Activated T-cell treated with anti-CD3 and anti-CD28 coated beads, Interleukin-2, amount 50 U/mL, for 4 hours (primary cell): Measurements from ENCODE around the gene LTBP1. TPM values are rescaled to one million over a fixed set of nuclear protein-coding genes. Genes with fewer than 3 reads are reported as not detected.

Experiments used
- ATAC-seq, 2 donors: fragments of 200-7000 bp; cut with Tn5 transposase; one replicate each; pipeline ENCODE4 v1.10.0; 2021
- DNase-seq: peaks from one replicate; pipeline ENCODE4 v3.0.0-alpha.2; 2020
- H3K27me3 Mint-ChIP-seq: one replicate; pipeline ENCODE4 v1.8.0; 2021; ENCODE audit warnings: low read depth, mixed read lengths
- H3K36me3 Mint-ChIP-seq: one replicate; pipeline ENCODE4 v1.8.0; 2022; ENCODE audit warnings: mixed read lengths; ENCODE audit not compliant: insufficient read depth
- H3K4me1 Mint-ChIP-seq: one replicate; pipeline ENCODE4 v1.8.0; 2021; ENCODE audit warnings: low read depth, mixed read lengths
- H3K4me3 Mint-ChIP-seq: one replicate; pipeline ENCODE4 v1.8.0; 2021; ENCODE audit warnings: mild to moderate bottlenecking, moderate library complexity, mixed read lengths
- H3K9me3 Mint-ChIP-seq: one replicate; pipeline ENCODE4 v1.8.0; 2021; ENCODE audit warnings: mixed read lengths
- total RNA-seq, 3 donors: library from RNA; stranded (reverse); gene quantifications; one replicate each; pipeline ENCODE4 v1.2.1, GENCODE V29; 2021

The LTBP1 gene
- total RNA-seq, 3 donors from 2014 or later: 0.21 to 0.33 (median 0.22) TPM

DNA sequence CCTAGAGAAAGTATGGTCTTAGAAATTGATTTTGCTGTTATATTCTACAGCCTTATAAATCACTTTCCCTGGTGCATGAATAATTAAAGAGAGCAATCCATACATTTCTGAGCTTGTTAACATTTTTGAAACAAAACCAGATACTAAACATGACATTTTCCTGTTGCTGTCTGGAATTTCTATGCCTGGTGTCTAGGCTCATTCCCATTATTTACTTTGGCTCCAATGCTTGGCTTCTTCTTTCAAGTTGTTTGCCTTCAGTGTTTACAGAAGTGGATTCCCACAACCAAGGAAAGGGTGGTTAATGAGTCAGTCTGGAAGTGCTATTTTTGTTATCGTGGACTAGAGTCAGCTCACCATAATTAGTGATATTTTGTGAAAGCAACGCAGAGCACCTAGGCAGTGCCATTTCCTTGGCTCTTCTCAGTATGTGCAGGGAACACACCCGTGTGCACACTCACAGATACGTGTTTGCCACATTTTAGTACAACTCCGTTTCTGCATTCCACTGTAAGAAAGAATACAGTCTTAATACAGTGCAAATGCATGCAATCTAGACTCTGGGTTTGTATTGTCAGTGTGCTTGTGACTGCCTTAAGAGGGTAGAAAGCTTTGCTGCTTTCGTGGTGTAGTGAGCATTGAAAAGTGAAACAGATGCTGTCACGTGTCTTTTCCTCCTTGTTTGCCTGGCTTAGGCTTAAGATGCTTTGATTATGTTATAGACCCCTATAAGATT is 344.7 kb downstream of the LTBP1 start:
- Mint-ChIP-seq H3K27me3 (peaks cover 14% of the 10 kb centered on the region), H3K36me3 (no peaks in the 10 kb centered on the region), H3K4me3 (no peak overlapping the region), H3K4me1 (no peaks in the 10 kb centered on the region), H3K9me3 (no peaks in the 10 kb centered on the region)
- DNase-seq (no peak), ATAC-seq (no peak)

- no peaks in the 10 kb centered on the region for H3K9me3 Mint-ChIP-seq
- peaks cover 14% of the 10 kb centered on the region for H3K27me3 Mint-ChIP-seq
Measured at GRCh38 chr2:33292063-33292462, 345.3 kb downstream of the LTBP1 start.

GRCh38 chr2:33292981-33293595 is 346.3 kb downstream of the LTBP1 start:
- Mint-ChIP-seq H3K9me3 (no peaks in the 10 kb centered on the region), H3K36me3 (no peaks in the 10 kb centered on the region), H3K4me3 (no peak overlapping the region), H3K27me3 (peaks cover 11% of the 10 kb centered on the region), H3K4me1 (no peaks in the 10 kb centered on the region)
- ATAC-seq: no peak
- no peak for DNase-seq

More at GRCh38 chr2:33292063-33292462, 345.3 kb downstream of the LTBP1 start:
- Mint-ChIP-seq H3K36me3 (no peaks in the 10 kb centered on the region), H3K4me1 (no peaks in the 10 kb centered on the region), H3K4me3 (no peak overlapping the region)
- no peak for ATAC-seq
- DNase-seq: no peak

GRCh38 chr2:33298233-33298632 is 351.5 kb downstream of the LTBP1 start:
- no peaks in the 10 kb centered on the region for H3K9me3 Mint-ChIP-seq
- ATAC-seq: no peak
- DNase-seq: no peak
- H3K27me3 Mint-ChIP-seq: peaks cover 4% of the 10 kb centered on the region
- no peak overlapping the region for H3K4me3 Mint-ChIP-seq
- H3K4me1 Mint-ChIP-seq: no peaks in the 10 kb centered on the region
- H3K36me3 Mint-ChIP-seq: no peaks in the 10 kb centered on the region

DNA sequence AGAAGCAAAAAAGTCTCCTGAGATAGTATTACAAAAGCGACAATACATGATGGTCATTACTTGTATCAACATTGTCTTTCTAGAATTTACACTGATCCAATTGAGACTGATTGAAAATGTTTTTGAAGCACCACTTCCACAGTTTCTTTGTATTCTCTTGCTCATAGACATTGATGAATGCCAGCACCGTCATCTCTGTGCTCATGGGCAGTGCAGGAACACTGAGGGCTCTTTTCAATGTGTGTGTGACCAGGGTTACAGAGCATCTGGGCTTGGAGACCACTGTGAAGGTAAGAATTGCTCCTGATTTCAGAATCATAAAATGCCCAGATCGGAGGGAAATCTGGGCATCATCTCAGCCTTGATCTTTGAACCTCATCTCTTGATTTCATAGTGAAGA is 354.6 kb downstream of the LTBP1 start:
- Mint-ChIP-seq H3K27me3 (peaks cover under 1% of the 10 kb centered on the region), H3K4me1 (no peaks in the 10 kb centered on the region), H3K36me3 (no peaks in the 10 kb centered on the region), H3K9me3 (no peaks in the 10 kb centered on the region), H3K4me3 (no peak overlapping the region)
- ATAC-seq (no peak), DNase-seq (no peak)

- no peaks in the 10 kb centered on the region for H3K9me3 Mint-ChIP-seq
- no peak for DNase-seq
- H3K27me3 Mint-ChIP-seq: no peaks in the 10 kb centered on the region
- ATAC-seq: no peak
- H3K4me1 Mint-ChIP-seq: no peaks in the 10 kb centered on the region
- H3K4me3 Mint-ChIP-seq: no peak overlapping the region
- H3K36me3 Mint-ChIP-seq: no peaks in the 10 kb centered on the region
Measured at GRCh38 chr2:33302348-33302747, 355.6 kb downstream of the LTBP1 start.

DNA sequence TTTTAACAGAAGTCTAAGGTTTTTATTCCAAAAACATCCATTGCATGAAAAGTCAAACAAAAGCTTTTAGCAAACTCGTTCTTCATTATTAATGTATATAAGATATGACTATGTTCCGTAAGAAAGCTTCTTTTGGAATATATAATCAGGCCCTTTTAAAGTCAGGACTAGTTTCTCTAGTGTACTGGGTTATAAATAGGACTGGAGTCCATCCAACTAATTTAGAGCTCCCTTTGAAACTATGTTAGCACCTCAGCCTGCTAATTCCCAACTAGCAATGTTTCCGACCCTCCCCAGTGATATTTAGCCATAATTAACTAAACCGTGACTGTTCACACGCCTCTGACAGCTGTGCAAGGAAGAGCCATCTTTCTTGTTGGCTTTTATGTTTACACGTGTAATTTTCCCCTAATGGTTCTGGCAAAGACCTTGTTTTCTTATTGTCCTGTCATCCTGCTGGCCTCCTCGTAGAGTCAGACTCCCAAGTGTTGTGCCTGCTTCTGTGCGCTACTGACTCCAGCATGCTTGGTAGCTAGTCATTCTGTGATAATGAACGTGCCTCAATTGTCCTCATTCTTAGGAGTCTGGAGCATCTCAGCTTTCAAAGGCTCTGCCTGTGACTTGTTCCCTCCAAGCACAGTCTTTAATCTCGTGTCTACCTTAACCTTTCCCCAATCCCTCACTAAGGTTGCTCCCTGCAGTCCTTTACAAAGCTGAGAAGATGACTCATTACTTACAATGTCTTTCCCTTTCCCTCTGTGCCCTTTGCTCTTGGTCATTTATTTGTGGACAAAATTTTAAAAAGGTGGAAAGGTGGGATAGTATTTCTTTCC is 357.5 kb downstream of the LTBP1 start:
- Mint-ChIP-seq H3K4me1 (no peaks in the 10 kb centered on the region), H3K27me3 (no peaks in the 10 kb centered on the region), H3K36me3 (no peaks in the 10 kb centered on the region), H3K9me3 (no peaks in the 10 kb centered on the region), H3K4me3 (no peak overlapping the region)
- ATAC-seq (no peak), DNase-seq (no peak)

- ATAC-seq (no peak), DNase-seq (no peak)
- Mint-ChIP-seq H3K27me3 (peaks cover 10% of the 10 kb centered on the region), H3K4me3 (no peak overlapping the region), H3K4me1 (no peaks in the 10 kb centered on the region), H3K9me3 (no peaks in the 10 kb centered on the region), H3K36me3 (no peaks in the 10 kb centered on the region)
Measured at GRCh38 chr2:33307659-33308270, 361.0 kb downstream of the LTBP1 start.

DNA sequence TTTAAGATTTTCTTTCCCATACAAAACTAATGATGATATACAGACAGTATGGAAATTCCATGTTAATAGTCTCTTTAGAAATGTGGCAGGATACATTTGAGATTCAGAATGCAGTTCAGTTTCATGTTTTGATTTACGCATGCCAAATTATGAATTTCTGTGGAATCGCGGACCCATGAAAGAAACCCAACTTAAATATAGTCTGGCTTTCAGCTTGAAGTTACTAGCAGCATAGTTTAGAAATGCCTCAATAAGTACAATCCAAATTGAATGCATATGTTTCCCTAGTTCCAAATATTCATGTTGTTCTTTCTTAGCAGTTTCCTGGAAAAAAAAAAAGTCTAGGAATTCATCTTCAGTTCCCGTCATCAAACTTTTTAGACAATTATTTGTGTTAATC is 365.6 kb downstream of the LTBP1 start:
- H3K4me3 Mint-ChIP-seq: no peak overlapping the region
- no peak for DNase-seq

DNA sequence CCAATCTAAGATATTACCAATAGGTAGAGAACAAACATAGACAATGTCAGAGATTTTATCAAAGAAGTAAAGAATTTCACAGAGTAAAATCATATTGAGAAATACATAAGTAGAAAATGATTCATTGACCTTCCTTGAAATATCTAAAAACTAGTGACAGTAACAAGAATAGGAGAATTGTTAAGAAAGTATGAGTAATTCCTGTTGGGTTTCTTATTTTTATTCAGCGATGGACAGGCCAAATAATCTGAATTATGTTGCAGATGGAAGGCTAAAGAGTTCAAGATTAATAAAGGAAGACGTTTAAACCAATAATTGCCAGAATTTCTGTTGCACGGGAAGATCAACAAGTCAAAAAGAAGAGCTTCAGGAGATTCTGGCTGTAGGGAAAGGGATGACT is 366.3 kb downstream of the LTBP1 start:
- no peaks in the 10 kb centered on the region for H3K9me3 Mint-ChIP-seq
- no peaks in the 10 kb centered on the region for H3K4me1 Mint-ChIP-seq
- H3K27me3 Mint-ChIP-seq: peaks cover 12% of the 10 kb centered on the region
- ATAC-seq (no peak), DNase-seq (no peak)
- H3K4me3 Mint-ChIP-seq: no peak overlapping the region
- no peaks in the 10 kb centered on the region for H3K36me3 Mint-ChIP-seq

More for the DNA sequence above, 365.6 kb downstream of the LTBP1 start:
- Mint-ChIP-seq H3K27me3 (peaks cover 12% of the 10 kb centered on the region), H3K4me1 (no peaks in the 10 kb centered on the region), H3K36me3 (no peaks in the 10 kb centered on the region), H3K9me3 (no peaks in the 10 kb centered on the region)
- no peak for ATAC-seq

DNA sequence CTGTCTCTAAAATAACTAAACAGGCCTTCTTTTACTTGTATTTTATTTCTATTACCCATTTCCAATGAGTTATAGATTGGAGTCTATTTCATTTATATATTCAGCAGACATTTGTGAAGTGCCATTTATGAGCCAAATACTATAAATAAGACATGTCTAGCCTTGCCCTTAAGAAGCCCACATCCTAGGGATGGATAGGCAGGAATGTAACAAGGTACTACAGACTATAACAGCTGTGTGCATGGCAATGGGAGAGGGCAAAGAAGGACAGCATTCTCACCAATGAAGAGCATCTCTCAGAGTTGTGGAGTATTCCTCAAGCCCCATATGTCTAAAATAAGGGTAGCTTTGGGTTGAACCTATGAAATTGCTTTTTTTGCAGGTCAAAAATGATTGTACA is 367.8 kb downstream of the LTBP1 start:
- H3K27me3 Mint-ChIP-seq: peaks cover 12% of the 10 kb centered on the region
- DNase-seq: no peak
- no peaks in the 10 kb centered on the region for H3K4me1 Mint-ChIP-seq
- H3K4me3 Mint-ChIP-seq: no peak overlapping the region
- no peaks in the 10 kb centered on the region for H3K36me3 Mint-ChIP-seq
- H3K9me3 Mint-ChIP-seq: no peaks in the 10 kb centered on the region
- ATAC-seq: no peak

DNA sequence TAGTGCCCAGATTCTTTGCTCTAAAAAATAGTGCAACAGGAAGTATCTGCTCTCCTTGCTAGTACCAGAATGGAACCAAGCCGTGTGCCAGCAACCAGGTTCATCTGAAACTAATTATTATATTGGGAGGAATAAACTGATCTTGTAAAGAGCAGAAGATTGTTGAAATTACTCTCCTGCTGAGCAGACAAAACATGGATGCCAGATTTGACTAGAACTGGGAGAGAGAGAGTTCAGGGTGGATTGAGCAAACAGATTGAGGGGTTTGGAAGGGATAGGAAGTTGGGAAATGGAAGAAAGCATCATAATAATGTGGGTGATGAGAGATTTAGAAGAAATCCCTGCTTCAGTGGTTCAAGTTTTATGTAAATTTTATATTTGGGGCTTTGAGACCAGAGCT is 369.6 kb downstream of the LTBP1 start:
- peaks cover 6% of the 10 kb centered on the region for H3K4me1 Mint-ChIP-seq
- no peaks in the 10 kb centered on the region for H3K36me3 Mint-ChIP-seq
- H3K4me3 Mint-ChIP-seq: no peak overlapping the region
- peaks cover 10% of the 10 kb centered on the region for H3K27me3 Mint-ChIP-seq
- H3K9me3 Mint-ChIP-seq: no peaks in the 10 kb centered on the region
- no peak for DNase-seq
- no peak for ATAC-seq

DNA sequence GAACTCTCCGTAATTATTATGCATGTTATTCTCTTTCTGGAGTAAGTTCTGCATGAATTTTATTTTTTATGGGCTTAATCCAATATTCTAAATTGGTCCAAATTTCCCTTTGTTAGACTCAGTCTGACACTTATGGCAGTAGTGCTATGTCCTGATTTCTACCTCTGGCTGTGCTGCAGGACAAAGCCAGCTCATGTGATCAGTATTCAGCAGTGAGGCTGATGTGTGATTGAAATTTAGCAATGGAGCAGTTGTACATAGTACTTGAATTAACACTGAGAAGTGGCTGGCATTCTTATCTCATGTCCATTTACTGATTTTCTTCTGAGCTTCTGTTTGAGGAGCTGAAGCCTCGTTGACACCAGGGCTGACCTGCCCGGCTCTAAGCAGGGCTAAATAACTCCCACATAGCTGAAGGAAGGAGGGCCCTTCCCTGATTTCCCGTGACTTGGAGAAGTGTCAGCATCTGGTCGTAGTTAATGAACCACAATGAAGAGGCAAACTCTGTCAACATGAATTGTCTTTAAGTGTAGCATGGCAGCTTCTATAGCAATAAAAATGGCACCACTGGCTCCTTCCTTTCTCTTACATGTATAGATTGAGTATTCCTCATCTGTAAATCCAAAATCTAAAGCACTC is 370.7 kb downstream of the LTBP1 start:
- Mint-ChIP-seq H3K9me3 (no peaks in the 10 kb centered on the region), H3K4me3 (no peak overlapping the region), H3K4me1 (peaks cover 14% of the 10 kb centered on the region), H3K27me3 (peaks cover 4% of the 10 kb centered on the region), H3K36me3 (no peaks in the 10 kb centered on the region)
- no peak for DNase-seq
- ATAC-seq: no peak

DNA sequence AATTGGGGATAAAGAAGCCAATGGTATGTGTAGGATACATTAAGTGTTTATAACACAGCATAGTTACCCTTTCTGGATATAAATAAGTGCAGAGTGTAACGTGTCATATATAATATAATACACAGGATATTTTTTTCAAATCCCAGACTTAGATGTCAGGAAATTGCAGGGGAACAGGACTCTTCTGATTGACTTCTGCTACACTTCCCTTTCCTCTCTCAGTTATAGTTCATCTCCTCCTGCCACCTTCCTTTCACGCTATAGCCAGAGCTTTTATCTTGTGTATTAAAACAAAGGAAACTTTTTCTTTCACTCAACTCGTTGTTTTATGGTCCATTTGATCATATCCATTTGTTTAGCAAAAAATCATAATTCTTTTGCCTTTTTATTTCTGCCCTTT is 371.7 kb downstream of the LTBP1 start:
- no peaks in the 10 kb centered on the region for H3K9me3 Mint-ChIP-seq
- H3K4me3 Mint-ChIP-seq: no peak overlapping the region
- H3K27me3 Mint-ChIP-seq: peaks cover 5% of the 10 kb centered on the region
- no peak for DNase-seq
- peaks cover 19% of the 10 kb centered on the region for H3K4me1 Mint-ChIP-seq
- no peaks in the 10 kb centered on the region for H3K36me3 Mint-ChIP-seq
- no peak for ATAC-seq
